Mucosa of rectum (tissue), 2 donors: ENCODE measurements around the gene UBLCP1.

Source experiments
- H3K27ac ChIP-seq, 2 donors: one replicate each; pipeline ENCODE4 v1.7.0; 2013; ENCODE audit warnings: inconsistent platforms in 2 of 2, low read depth in 2 of 2, low read length in 2 of 2
- H3K27me3 ChIP-seq, 2 donors: one replicate each; pipeline ENCODE4 v1.7.0; 2013; ENCODE audit warnings: low read length in 2 of 2; ENCODE audit not compliant: control insufficient read depth in 2 of 2, insufficient read depth in 2 of 2
- H3K36me3 ChIP-seq, 2 donors: one replicate each; pipeline ENCODE4 v1.7.0; 2013; ENCODE audit warnings: low read length in 2 of 2; ENCODE audit not compliant: control insufficient read depth in 2 of 2, insufficient read depth in 2 of 2
- H3K4me1 ChIP-seq, 2 donors: one replicate each; pipeline ENCODE4 v1.7.0; 2013; ENCODE audit warnings: low read length in 2 of 2, mild to moderate bottlenecking in 1 of 2; ENCODE audit not compliant: control insufficient read depth in 2 of 2, insufficient read depth in 2 of 2
- H3K4me3 ChIP-seq, 2 donors: one replicate each; pipeline ENCODE4 v1.7.0; 2013; ENCODE audit warnings: low read length in 2 of 2
- H3K9ac ChIP-seq, 2 donors: one replicate each; pipeline ENCODE4 v1.7.0; 2013; ENCODE audit warnings: low read length in 2 of 2, low read depth in 1 of 2, mild to moderate bottlenecking in 1 of 2
- H3K9me3 ChIP-seq, 2 donors: one replicate each; pipeline ENCODE4 v1.7.0; 2013; ENCODE audit warnings: low read length in 2 of 2; ENCODE audit not compliant: control insufficient read depth in 2 of 2
- donor health status: healthy.
- donor health status: Normal muscosa, but diverticular disease.

Gene UBLCP1, protein sequence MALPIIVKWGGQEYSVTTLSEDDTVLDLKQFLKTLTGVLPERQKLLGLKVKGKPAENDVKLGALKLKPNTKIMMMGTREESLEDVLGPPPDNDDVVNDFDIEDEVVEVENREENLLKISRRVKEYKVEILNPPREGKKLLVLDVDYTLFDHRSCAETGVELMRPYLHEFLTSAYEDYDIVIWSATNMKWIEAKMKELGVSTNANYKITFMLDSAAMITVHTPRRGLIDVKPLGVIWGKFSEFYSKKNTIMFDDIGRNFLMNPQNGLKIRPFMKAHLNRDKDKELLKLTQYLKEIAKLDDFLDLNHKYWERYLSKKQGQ

DNA sequence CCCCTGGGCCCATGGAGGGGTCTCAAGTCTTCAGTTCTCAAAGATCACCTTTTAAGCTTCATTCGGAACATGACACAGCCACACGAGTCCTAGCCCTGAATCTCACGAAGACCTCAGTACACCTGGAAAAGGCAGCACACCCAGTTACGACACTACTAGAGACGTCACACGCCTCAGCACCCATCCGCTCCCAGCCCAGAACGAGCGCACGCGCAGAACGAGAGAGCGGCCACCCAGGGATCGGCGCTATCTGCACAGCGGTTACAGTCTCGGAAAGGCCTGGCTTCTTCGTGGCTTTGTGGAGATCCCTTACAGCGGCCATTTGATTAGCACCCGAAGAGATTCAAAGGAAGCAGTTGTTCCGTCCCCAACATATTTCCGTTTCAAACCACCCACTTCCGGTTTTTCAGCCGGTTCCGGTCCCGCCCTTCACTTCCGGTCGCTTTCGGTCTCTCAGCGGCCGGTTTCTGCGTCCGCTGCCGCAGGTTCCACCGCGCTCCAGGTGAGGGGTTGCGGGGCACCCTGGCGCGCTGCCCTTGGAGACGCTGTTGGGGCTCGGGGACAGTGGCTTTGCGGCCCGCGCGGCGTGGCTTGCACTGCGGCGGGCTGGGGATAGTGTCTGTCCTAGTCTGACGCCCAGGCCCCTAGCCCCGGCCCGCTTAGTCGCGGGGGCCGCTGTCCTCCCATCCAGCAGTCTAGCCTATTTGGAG, at the start of gene UBLCP1:
Gene UBLCP1, plus strand, starts transcription at position 432 of the 710 bp plus-strand sequence. CDS start 5,626 bp downstream, outside the sequence.
- peak within 1 kb of the TSS; percentile 90 to 92 for H3K9ac ChIP-seq
- H3K9me3 ChIP-seq: no peaks in the 10 kb centered on the region
- H3K4me3 ChIP-seq: peak within 1 kb of the TSS; percentile 96 to 100
- H3K4me1 ChIP-seq: peaks cover 9 to 10% of the 10 kb centered on the region in 2 donors
- H3K27ac ChIP-seq: peak within 1 kb of the TSS; percentile 90 to 98
- no peaks in the 10 kb centered on the region for H3K27me3 ChIP-seq
- H3K36me3 ChIP-seq: no peaks in the 10 kb centered on the region

DNA sequence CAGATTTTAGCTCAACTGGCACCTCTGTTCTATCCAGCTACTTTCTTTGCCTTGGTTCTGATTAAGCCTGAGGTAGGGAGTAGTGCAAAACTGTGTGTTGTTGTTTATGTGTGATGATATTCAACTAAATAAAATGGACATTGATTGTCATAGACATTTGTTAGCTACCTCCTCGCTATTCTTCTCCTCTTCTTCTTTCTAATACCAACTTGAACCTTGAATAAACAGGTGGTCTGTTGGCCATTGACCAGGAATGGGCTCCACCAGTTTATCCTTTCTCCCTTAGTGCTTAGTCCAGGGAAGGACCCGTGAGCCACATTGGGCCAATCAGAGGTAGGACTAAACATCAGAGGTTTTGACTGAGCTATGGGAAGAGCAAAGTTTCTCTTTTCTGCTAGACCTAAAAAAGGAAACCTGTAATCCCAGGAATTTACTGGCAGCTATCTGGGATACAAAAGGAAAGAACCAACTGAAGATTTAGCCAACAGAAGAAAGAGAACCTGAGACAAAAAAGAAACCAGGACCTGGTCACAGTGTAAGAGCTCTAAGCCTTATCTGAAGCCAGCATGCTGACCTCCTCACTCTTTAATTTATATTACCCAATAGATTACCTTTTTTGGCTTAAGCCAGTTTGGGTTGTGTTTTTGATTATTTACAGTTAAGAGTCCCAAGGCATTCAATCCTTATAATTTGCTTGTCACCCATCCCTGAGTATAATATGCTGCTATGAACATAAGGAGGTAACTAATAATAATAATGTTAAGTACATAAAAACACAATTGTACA, 48.4 kb upstream of the UBLCP1 start:
- peaks cover 12 to 29% of the 10 kb centered on the region in 2 donors for H3K4me1 ChIP-seq
- H3K9ac ChIP-seq: no peak overlapping the region
- H3K36me3 ChIP-seq: no peaks in the 10 kb centered on the region
- H3K9me3 ChIP-seq: no peaks in the 10 kb centered on the region
- no peaks in the 10 kb centered on the region for H3K27me3 ChIP-seq
- H3K27ac ChIP-seq: no peak overlapping the region
- H3K4me3 ChIP-seq: no peak overlapping the region

DNA sequence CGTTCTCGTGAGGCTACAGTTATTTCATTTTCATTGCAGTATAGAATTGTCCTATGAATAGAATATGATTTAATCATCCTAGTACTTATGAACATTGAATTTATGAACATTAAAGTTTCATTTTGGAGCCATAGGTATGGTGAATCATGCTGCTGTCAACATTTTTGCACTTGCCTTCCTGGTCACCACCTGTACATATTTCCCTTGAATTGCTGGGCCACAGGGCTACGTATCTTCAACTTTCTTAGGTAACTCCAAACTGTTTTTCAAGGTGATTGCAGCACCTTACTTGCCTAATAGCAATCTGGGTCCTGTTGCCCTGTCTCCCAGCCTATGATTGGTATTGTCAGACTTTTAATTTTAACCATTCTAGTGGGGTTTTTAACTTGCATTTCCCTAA, 47.2 kb upstream of the UBLCP1 start:
- no peak overlapping the region for H3K4me3 ChIP-seq
- H3K9me3 ChIP-seq: no peaks in the 10 kb centered on the region
- H3K4me1 ChIP-seq: peaks cover 9 to 19% of the 10 kb centered on the region in 2 donors
- no peaks in the 10 kb centered on the region for H3K27me3 ChIP-seq
- no peak overlapping the region for H3K9ac ChIP-seq
- H3K36me3 ChIP-seq: no peaks in the 10 kb centered on the region
- no peak overlapping the region for H3K27ac ChIP-seq

DNA sequence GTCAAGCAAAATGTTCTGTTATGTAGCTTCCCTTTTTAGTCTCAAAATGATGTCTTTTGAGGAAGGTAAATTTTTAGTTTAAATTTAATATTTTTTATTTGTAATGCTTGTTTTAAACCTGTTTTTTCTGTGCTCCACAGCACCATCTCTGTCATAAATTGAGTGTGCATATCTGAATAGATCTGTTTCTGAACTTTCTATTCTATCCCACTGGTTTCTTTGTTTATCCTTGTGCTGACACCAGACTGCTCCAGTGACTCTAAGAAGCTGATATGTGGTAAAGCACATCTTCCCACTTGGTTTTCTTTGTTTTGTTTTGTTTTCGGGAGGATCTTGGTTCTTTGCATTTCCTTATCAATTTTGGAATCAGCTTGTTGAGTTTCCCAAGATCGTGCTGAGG, 46.6 kb upstream of the UBLCP1 start:
- H3K36me3 ChIP-seq: no peaks in the 10 kb centered on the region
- no peaks in the 10 kb centered on the region for H3K9me3 ChIP-seq
- no peaks in the 10 kb centered on the region for H3K27me3 ChIP-seq
- H3K4me1 ChIP-seq: peaks cover 4 to 14% of the 10 kb centered on the region in 2 donors
- no peak overlapping the region for H3K27ac ChIP-seq
- H3K9ac ChIP-seq: no peak overlapping the region
- H3K4me3 ChIP-seq: no peak overlapping the region

DNA sequence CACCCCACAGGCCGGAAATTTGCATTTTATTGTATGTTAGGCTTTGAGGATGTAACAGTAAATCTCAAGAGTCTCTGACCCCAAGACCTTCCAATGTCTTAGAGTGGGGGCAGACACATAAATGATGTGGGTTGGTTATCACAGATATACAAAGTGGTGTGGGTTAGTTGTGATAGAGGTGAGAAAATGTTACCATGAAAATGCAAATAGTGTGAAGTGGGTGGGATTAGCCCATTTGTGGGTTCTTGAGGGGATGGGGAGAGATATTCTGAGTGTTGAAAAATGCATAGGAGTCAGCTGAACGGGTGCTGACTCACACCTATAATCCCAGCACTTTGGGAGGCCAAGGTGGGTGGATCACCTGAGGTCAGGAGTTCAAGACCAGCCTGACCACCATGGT, 45.9 kb upstream of the UBLCP1 start:
- no peaks in the 10 kb centered on the region for H3K9me3 ChIP-seq
- no peaks in the 10 kb centered on the region for H3K27me3 ChIP-seq
- no peak overlapping the region for H3K27ac ChIP-seq
- H3K9ac ChIP-seq: no peak overlapping the region
- H3K4me1 ChIP-seq: peaks cover 2 to 7% of the 10 kb centered on the region in 2 donors
- H3K4me3 ChIP-seq: no peak overlapping the region
- no peaks in the 10 kb centered on the region for H3K36me3 ChIP-seq

DNA sequence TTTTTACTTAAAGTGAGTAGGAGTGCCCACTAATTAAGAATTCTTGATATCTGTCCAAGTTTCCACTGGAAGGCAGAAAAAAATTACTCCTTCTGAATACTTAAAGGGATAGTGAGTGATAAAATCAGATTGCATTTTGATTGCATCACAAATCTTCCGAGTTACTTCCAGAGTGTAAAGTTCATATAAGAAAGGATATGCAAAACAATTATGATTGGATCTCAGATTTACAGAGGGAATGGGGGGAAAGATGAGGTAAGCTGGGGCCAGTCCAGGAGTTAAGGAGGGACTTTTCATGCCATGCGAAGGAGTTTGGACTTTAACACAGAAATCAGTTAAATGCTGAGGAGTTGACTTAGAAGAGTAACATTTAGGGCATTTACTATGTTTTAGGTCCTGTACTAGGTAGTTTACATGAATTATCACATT, 44.5 kb upstream of the UBLCP1 start:
- Histone ChIP-seq H3K4me3 (no peak overlapping the region), H3K27ac (no peak overlapping the region), H3K9ac (no peak overlapping the region), H3K9me3 (no peaks in the 10 kb centered on the region), H3K27me3 (no peaks in the 10 kb centered on the region), H3K36me3 (no peaks in the 10 kb centered on the region), H3K4me1 (peaks cover 2 to 7% of the 10 kb centered on the region in 2 donors)

DNA sequence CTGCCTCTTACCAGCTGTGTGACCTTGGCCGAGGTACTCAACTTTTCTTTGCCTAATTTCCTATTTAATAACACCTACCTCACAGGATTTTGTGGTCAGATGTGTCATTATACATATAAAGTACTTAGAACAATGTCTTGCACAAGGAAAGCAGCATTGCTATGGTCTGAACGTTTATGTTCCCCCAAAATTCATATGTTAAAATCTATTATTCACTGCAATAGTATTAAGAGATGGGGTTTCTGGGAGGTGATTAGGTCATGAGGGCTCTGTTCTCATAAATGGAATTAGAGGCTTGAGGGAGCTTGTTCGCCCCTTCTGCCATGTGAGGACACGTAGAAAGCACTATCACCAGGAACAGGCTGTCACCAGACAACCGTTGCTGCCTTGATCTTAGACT, 42.9 kb upstream of the UBLCP1 start:
- H3K4me3 ChIP-seq: no peak overlapping the region
- H3K36me3 ChIP-seq: no peaks in the 10 kb centered on the region
- H3K4me1 ChIP-seq: peaks cover 2 to 7% of the 10 kb centered on the region in 2 donors
- no peak overlapping the region for H3K9ac ChIP-seq
- H3K9me3 ChIP-seq: no peaks in the 10 kb centered on the region
- no peak overlapping the region for H3K27ac ChIP-seq
- no peaks in the 10 kb centered on the region for H3K27me3 ChIP-seq

DNA sequence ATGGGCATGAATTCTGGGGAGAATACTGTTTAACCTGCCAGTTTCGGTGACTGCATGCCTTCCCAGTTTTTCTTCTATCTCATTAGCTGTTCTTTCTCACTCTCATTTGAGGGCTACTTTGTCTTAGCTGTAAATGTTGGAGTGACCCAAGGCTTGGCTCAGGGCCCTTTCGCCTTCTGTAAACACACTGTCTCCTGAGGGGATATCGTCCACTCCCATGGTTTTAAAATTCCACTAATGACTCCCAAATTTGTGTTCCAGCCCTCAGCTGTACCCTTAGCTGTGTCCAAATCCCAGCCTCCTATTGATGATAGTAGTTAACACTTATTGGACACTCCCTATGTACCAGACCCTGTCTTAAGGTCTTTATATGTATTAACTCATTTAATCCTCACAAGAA, 39.6 kb upstream of the UBLCP1 start:
- H3K4me1 ChIP-seq: peaks cover 0 to 4% of the 10 kb centered on the region in 2 donors
- no peaks in the 10 kb centered on the region for H3K9me3 ChIP-seq
- H3K36me3 ChIP-seq: no peaks in the 10 kb centered on the region
- no peak overlapping the region for H3K4me3 ChIP-seq
- H3K9ac ChIP-seq: no peak overlapping the region
- H3K27ac ChIP-seq: no peak overlapping the region
- no peaks in the 10 kb centered on the region for H3K27me3 ChIP-seq

DNA sequence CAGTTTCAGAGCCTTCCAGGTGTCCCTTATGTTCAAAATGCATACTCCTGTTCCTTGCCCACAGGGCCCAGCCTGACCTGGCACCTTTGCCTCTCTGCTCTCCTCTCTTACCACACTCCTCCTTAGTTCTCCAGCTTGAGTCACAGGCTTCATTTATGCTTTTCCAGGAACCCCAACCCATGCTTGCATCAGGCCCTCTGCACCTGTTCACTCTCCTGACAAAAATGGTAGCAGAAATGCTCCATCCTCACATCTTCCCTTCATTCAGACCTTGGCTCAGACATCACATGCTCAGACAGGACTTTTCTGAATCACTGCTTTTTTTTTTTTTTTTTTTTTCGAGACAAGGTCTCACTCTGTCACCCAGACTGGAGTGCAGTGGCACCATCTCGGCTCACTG, 38.6 kb upstream of the UBLCP1 start:
- H3K9ac ChIP-seq: no peak overlapping the region
- no peaks in the 10 kb centered on the region for H3K4me1 ChIP-seq
- no peaks in the 10 kb centered on the region for H3K27me3 ChIP-seq
- no peaks in the 10 kb centered on the region for H3K36me3 ChIP-seq
- H3K9me3 ChIP-seq: no peaks in the 10 kb centered on the region
- H3K27ac ChIP-seq: no peak overlapping the region
- no peak overlapping the region for H3K4me3 ChIP-seq

DNA sequence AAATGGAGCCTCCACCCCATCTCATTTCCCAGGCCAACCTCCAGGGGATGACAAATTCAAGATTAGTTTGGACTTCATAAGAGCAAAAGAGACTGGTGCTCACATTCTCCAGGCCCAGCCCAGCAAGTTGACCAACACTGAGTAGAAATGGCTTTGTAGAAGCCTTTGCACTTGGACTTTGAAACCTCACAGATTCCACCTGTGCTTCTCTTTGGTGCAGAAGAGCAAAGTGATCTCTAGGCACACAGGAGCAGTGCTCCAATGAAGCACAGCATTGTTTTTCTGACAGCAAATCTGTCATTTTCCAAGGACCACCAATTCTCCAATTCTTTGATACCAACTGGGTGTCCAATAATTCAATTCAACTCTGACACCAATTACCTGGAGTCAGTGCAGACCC, 36.6 kb upstream of the UBLCP1 start:
- Histone ChIP-seq H3K4me3 (no peak overlapping the region), H3K9me3 (no peaks in the 10 kb centered on the region), H3K4me1 (no peaks in the 10 kb centered on the region), H3K27ac (no peak overlapping the region), H3K27me3 (no peaks in the 10 kb centered on the region), H3K36me3 (no peaks in the 10 kb centered on the region), H3K9ac (no peak overlapping the region)
